ENCODE data around the gene SETD1A.

SETD1A gene

DNA sequence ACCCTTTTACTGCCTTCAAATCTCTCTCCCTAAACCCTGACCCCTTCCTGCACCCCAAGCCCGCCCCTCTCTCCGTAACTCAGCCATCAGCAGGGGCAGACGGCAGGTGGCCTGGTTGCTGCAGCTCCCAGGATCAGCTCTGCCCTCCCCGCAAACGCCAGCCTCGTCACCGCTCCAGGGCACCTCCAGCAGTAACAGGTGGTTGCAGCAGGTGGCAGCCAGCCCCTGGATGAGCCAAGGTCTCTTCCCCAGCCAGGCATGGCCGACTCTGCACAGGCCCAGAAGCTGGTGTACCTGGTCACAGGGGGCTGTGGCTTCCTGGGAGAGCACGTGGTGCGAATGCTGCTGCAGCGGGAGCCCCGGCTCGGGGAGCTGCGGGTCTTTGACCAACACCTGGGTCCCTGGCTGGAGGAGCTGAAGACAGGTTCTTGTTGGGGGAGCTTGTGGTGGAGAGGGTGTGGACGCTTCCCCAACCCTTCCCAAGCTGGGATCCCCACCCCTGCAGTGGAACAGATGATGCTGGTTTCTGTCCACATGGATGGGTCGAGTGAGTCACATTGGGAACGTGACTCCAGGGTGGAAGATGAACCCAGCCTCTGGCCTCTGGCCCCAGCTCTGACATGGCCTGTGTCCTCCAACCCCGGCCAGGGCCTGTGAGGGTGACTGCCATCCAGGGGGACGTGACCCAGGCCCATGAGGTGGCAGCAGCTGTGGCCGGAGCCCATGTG, 28.0 kb downstream of the SETD1A start:
- H3K4me3 ChIP-seq (ENCODE audit: low read depth, low read length) = no peak overlapping the region
- TF ChIP-seq, protein P1, sequence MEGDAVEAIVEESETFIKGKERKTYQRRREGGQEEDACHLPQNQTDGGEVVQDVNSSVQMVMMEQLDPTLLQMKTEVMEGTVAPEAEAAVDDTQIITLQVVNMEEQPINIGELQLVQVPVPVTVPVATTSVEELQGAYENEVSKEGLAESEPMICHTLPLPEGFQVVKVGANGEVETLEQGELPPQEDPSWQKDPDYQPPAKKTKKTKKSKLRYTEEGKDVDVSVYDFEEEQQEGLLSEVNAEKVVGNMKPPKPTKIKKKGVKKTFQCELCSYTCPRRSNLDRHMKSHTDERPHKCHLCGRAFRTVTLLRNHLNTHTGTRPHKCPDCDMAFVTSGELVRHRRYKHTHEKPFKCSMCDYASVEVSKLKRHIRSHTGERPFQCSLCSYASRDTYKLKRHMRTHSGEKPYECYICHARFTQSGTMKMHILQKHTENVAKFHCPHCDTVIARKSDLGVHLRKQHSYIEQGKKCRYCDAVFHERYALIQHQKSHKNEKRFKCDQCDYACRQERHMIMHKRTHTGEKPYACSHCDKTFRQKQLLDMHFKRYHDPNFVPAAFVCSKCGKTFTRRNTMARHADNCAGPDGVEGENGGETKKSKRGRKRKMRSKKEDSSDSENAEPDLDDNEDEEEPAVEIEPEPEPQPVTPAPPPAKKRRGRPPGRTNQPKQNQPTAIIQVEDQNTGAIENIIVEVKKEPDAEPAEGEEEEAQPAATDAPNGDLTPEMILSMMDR (IDR thresholded peaks at IDR 0.05; ENCODE audit: low read depth, low read length) = no peak
- peaks cover 23% of the 10 kb centered on the region for H3K36me3 ChIP-seq
- no peaks in the 10 kb centered on the region for H3K27me3 ChIP-seq
- H3K4me1 ChIP-seq = no peaks in the 10 kb centered on the region
- no peak for DNase-seq
- H3K9me3 ChIP-seq = no peaks in the 10 kb centered on the region

DNA sequence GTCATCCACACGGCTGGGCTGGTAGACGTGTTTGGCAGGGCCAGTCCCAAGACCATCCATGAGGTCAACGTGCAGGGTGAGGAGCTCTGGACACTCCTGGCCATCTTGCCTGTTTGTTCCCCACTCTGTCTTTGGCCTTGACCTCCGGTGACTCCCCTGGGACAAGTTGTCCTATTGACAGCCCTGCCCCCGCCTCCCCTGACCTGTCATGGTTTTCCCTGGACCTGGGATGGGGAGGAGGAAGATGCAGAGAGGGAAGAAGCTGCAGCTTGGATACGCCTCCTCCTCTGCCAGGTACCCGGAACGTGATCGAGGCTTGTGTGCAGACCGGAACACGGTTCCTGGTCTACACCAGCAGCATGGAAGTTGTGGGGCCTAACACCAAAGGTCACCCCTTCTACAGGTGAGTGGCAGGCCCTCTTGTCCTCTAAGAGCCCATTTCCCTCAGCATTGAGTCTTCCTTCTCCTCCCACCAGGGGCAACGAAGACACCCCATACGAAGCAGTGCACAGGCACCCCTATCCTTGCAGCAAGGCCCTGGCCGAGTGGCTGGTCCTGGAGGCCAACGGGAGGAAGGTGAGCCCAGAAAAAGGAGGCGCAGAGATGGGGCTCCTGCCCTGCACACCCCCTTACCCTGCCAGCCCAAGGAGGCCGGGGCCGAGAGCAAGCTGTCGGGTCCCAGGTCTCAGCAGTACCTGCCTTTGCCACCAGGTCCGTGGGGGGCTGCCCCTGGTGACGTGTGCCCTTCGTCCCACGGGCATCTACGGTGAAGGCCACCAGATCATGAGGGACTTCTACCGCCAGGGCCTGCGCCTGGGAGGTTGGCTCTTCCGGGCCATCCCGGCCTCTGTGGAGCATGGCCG, 28.8 kb downstream of the SETD1A start:
- TF ChIP-seq, protein P1 (IDR thresholded peaks at IDR 0.05; ENCODE audit: low read depth, low read length) = no peak
- Histone ChIP-seq H3K9me3 (no peaks in the 10 kb centered on the region), H3K4me3 (ENCODE audit: low read depth, low read length) (no peak overlapping the region), H3K36me3 (peaks cover 15% of the 10 kb centered on the region), H3K27me3 (no peaks in the 10 kb centered on the region), H3K4me1 (no peaks in the 10 kb centered on the region)
- DNase-seq = no peak

DNA sequence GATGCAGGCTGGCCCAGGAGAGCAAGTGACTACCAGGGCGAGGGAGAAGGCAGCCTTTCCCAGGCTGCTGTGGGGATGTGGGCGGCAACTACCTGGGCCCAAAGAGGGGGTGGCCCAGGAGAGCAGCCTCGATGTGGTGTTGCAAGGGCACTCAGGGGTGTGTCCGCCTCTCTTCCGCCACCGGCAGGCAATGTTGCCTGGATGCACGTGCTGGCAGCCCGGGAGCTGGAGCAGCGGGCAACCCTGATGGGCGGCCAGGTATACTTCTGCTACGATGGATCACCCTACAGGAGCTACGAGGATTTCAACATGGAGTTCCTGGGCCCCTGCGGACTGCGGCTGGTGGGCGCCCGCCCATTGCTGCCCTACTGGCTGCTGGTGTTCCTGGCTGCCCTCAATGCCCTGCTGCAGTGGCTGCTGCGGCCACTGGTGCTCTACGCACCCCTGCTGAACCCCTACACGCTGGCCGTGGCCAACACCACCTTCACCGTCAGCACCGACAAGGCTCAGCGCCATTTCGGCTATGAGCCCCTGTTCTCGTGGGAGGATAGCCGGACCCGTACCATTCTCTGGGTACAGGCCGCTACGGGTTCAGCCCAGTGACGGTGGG, 30.1 kb downstream of the SETD1A start:
- Histone ChIP-seq H3K27me3 (no peaks in the 10 kb centered on the region), H3K36me3 (peaks cover 11% of the 10 kb centered on the region), H3K4me3 (ENCODE audit: low read depth, low read length) (no peak overlapping the region), H3K9me3 (no peaks in the 10 kb centered on the region), H3K4me1 (no peaks in the 10 kb centered on the region)
- DNase-seq = no peak
- TF ChIP-seq, protein P1 (IDR thresholded peaks at IDR 0.05; ENCODE audit: low read depth, low read length) = no peak

DNA sequence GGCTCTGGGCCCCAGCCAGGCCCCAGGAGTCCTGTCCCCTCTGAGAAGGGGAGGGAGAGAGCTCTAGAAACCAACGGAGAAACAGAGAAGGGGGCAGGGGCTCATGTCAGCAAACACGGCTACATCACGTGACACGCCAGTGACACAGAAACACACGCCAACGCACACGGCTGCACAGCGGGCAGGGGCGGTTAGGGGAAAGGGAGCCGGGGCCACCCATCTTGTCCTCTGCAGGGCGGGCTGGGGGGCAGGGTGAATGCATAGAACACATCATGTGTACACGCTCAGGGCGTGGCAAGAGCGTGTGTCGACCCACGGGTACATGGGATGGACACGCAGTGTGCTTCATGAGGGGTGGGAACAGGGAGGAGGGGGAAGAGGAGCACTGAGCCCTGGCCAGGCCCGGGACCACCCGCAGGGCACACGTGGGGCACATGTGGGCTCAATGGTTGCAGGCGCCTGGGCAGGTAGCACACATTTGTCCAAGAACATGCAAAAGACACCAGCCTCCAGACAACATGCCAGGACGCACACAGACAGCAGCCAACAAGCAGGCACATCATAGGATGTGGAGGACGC, 32.0 kb downstream of the SETD1A start:
- Histone ChIP-seq H3K27me3 (no peaks in the 10 kb centered on the region), H3K9me3 (no peaks in the 10 kb centered on the region), H3K4me1 (peaks cover 7% of the 10 kb centered on the region; the same call in 1 of the 2 replicates), H3K4me3 (ENCODE audit: low read depth, low read length) (no peak overlapping the region), H3K36me3 (no peaks in the 10 kb centered on the region; the same call in 1 of the 2 replicates)
- no peak for DNase-seq
- TF ChIP-seq, protein P1 (IDR thresholded peaks at IDR 0.05; ENCODE audit: low read depth, low read length) = no peak

DNA sequence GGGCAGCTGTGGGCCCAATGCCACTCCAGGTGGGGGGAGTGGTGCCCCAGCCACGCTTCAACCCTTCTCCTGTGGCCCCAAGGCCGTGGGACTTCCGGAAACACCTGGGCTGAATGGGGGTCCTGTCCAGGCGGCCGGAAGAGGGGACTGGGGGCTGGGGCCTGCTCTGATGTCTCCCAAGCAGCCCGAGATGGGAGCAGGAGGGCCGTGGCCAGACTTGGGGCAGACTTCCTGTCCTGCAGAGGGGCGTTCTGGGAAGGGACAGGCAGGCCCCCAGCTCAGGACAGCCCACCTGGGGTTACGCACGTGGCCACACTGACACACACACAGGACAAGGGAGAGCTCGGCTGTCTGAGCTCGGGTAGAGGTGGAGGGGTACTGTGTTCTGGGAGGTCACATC, 32.6 kb downstream of the SETD1A start:
- Histone ChIP-seq H3K27me3 (no peaks in the 10 kb centered on the region), H3K4me3 (ENCODE audit: low read depth, low read length) (no peak overlapping the region), H3K9me3 (no peaks in the 10 kb centered on the region), H3K36me3 (no peaks in the 10 kb centered on the region), H3K4me1 (peaks cover 7% of the 10 kb centered on the region; the same call in 1 of the 2 replicates)
- TF ChIP-seq, protein P1 (IDR thresholded peaks at IDR 0.05; ENCODE audit: low read depth, low read length) = no peak
- no peak for DNase-seq
